ENCODE data around the gene RET. TPM values are rescaled to one million over a fixed set of nuclear protein-coding genes. Genes with fewer than 3 reads are reported as not detected.

Gene RET
- total RNA-seq, 1 experiment from 2014 or later: under 0.01 TPM

DNA sequence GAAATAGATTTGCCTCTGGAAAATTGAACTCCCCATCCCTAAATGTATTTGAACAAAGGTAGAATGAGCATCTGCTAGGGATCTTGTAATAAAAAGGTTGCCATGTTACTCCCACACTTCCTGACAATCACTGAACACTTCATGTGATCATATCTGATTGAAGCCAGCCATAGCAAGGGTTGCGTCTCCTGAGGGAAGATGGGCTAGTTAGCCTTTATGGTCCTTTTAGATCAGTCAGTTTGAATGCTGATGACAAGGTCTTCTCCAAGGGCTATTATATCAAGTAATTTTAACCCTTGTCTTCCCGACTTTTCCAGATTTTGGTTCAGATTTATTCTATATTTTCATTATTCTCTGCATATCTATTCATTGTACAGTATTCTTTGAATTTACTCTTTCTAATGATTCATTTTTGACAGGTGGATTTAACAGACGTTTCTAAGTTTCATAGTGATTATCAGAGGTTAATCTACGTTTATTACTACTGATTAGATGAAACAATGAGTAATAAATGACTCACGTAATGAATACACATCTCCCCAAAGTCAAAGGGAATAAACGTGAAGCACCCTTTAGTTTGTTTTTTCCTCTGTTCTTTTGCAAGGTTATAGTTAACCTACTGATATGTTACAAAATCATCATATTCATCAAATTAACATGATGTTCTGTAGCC lies 89.5 kb downstream of the RET start:
- no peak for DNase-seq (ENCODE audit: low read depth)

DNA sequence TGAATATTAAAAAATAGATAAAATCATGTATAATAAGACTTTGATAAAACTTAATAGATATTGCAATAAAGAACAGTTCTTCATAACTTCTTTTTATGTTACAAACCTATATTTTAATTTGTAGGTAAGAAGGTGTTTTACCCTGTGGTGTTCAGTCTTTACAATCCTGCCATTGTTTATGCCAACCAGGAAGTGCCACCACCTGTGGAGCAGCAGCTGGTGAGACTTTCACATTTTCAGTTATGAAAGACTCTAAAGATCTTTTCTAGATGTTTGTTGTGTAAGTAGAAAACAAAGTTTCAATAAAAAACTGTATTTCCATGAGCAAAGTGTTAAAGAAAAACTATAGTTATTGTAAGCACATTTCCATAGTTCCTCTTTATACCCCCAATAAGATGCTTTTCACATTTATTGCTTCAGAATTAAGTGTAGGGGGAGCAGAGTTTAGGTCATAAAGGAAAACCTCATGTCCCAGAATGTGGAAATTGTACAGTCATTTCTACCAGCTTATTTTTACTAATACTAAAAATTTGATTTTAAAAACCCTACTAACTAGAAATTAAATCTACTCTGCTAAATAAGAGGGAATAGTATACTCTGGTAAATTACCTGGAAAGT lies 90.1 kb downstream of the RET start:
- DNase-seq (ENCODE audit: low read depth): no peak

DNA sequence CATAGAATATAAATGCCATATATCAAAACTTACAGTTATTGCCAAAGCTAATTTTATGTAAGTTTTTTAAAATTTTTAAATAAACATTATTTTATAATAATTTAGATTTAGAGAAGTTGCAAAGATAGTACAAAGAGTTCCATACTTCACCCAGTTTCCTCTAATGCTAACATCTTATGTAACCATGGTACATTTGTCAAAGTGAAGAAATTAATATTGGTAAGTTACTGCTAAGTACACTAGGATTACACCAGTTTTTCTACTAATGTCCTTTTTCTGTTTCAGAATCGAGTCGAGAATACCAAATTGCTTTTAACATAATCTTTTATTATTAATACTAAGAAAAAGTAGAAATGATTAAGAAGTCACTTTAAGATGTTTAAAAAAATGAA lies 90.6 kb downstream of the RET start:
- DNase-seq (ENCODE audit: low read depth): no peak

DNA sequence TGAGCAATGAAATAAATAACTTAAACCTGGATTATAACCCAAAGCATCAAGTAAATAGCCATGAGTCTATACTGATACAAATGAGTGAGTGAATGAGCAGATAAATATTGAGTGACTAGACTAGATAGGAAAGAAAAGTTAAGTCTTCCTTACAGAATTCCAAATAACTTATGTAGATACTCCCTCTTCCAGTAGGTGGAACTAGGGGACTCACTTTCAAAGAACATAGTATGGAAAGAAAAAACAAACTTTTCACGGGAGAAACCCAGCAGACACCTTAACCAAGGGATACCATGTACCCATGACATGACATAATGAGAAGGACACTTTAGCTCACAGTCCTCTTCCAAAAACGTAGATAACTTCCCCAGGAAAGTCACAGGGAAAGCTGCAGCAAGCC lies 93.6 kb downstream of the RET start:
- DNase-seq (ENCODE audit: low read depth): no peak

DNA sequence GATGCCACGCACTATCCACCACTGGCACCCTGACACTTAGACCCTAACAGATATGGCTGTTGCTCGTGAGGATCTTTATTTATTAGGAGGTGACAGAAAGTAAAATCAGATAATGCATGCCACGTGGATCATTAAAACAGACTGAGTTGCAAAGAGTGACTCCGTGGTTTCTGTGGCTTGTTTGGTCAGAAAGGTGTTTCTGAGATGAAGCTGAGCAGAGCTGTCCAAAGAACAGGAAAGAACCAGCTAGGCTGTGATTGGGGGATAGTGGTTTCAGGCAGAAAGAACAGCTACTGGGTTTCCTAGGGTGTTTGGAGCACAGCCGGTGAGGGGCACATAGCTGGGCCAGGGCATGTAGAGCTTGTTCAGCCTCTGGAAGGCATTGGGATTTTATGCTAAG lies 95.8 kb downstream of the RET start:
- DNase-seq (ENCODE audit: low read depth): no peak

DNA sequence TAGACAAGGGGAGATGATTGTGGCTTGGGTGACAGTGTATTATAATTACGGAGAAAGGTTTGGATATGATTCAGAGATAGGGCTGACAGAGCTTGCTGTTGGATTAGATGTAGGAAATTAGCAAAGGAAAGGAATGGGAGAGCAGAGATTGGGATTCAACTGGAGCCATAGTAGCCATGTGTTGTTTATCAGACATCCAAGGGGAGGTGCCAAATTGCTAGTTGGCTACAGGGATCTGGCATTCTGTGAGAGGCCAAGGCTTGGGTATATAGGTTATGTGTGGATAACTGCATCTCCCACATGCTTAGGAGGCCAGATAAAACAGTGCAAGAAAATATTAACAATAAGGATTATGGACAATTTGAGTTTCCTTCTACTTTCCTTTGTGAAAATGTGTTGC lies 96.3 kb downstream of the RET start:
- DNase-seq (ENCODE audit: low read depth): no peak

DNA sequence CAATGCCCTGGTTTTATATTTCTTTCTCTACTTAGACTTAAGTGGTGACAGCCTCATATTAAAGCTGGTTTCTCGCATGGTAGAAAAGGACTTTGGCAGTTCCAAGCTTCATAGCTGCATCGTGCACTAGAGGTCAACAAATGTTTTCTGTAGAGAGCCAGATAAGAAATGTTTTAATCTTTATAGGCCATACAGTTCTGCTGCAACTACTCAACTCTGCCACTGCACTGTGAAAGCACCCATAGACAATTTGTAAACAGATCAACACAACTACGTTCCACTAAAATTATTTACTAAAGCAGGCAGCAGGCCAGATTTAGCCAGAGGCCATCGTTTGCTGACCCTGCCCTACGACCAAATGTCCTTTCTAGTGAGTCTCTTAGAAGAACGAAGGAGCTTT lies 98.1 kb downstream of the RET start:
- DNase-seq (ENCODE audit: low read depth): no peak

DNA sequence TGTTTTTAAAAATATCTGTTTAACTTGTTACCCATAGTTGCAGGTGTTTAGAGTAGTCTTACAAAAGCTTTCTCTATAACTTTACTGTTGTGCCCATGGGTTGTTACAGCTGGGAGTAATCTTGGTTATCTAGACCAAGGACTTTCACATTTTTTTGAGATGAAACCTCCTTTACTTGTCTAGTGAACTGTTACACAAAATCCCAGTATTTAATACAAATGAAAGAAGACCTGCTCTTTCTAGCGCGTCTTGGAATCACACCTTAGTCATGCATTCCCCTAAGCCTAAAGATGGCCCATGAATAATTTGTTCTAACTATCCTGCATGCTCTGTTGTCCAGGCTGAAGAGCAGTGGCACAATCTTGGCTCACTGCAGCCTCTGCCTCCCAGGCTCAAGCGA lies 99.4 kb downstream of the RET start:
- DNase-seq (ENCODE audit: low read depth): no peak

DNA sequence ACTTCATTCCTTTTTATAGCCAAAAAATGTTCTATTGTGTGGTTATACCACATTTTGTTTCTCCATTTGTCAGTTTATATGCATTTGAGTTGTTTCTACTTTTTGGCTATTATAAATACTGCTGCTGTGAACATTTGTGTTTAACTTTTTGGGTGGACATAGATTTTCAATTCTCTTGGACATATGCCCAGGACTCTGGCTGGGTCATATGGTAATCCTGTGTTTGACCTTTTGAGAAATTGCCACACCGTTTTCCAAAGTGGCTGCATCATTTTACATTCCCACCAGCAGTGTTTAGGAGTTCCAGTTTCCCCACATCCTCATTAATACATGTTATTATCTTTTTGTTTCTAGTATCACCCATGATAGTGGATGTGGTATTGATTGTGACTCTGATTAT lies 100.7 kb downstream of the RET start:
- no peak for DNase-seq (ENCODE audit: low read depth)

Other genes starting within 250 kb of the RET start
- 6.8 and 9.5 TPM in 2 replicates for gene CSGALNACT2, start 61.4 kb downstream of the RET start, total RNA-seq (2014; rRNA removed; shearing (Covaris generic))
- not detected in 2 replicates for gene RASGEF1A, start 190.0 kb downstream of the RET start, total RNA-seq (2014; rRNA removed; shearing (Covaris generic))